Neural cell (in vitro differentiated cells): ENCODE results near the gene HAS3. TPM values are rescaled to one million over a fixed set of nuclear protein-coding genes. Genes with fewer than 3 reads are reported as not detected.

Experiments
- H2AFZ ChIP-seq: fragments of 200-600, 300-800 bp; sonication (generic), shearing (Covaris generic); 2 replicates; pipeline ENCODE4 v1.6.0; 2014; ENCODE audit warnings: low read depth, mild to moderate bottlenecking, antibody characterized with exemption, low read length, moderate library complexity
- H3F3A ChIP-seq: fragments of 200-600 bp; shearing (Covaris generic); 2 replicates; pipeline ENCODE4 v1.6.1; 2016; ENCODE audit warnings: mild to moderate bottlenecking, moderate library complexity, mixed read lengths, antibody characterized with exemption, low read length; ENCODE audit not compliant: insufficient read depth, poor library complexity, severe bottlenecking
- H3K27ac ChIP-seq: fragments of 200-600, 300-800 bp; sonication (generic), shearing (Covaris generic); 2 replicates; pipeline ENCODE4 v1.5.1; 2014; ENCODE audit warnings: mild to moderate bottlenecking, low read length, moderate library complexity
- H3K27me3 ChIP-seq: fragments of 300-800, 200-600 bp; sonication (generic), shearing (Covaris generic); 2 replicates; pipeline ENCODE4 v1.6.0; 2014; ENCODE audit warnings: mild to moderate bottlenecking, low read depth, low read length, moderate library complexity; ENCODE audit not compliant: insufficient read depth
- H3K36me3 ChIP-seq: fragments of 300-800, 200-600 bp; sonication (generic), shearing (Covaris generic); 2 replicates; pipeline ENCODE4 v1.5.1; 2014; ENCODE audit warnings: mild to moderate bottlenecking, antibody characterized with exemption, low read length, moderate library complexity; ENCODE audit not compliant: insufficient read depth
- H3K4me2 ChIP-seq: fragments of 300-800, 200-600 bp; sonication (generic), shearing (Covaris generic); 2 replicates; pipeline ENCODE4 v1.6.0; 2014; ENCODE audit warnings: mild to moderate bottlenecking, low read length
- H3K4me3 ChIP-seq: fragments of 300-800, 200-600 bp; sonication (generic), shearing (Covaris generic); 2 replicates; pipeline ENCODE4 v1.5.1; 2014; ENCODE audit warnings: mild to moderate bottlenecking, low read length, moderate library complexity
- H3K79me2 ChIP-seq: fragments of 200-600 bp; shearing (Covaris generic); replicated peaks from 2 replicates; pipeline ENCODE4 v1.6.0; 2014; ENCODE audit warnings: mild to moderate bottlenecking, low read length, moderate library complexity; ENCODE audit not compliant: insufficient read depth
- H3K9ac ChIP-seq: fragments of 300-800, 200-600 bp; sonication (generic), shearing (Covaris generic); 2 replicates; pipeline ENCODE4 v1.6.1; 2016; ENCODE audit warnings: mild to moderate bottlenecking, low read length, mixed read lengths
- H3K9me2 ChIP-seq: fragments of 200-600 bp; shearing (Covaris generic); 2 replicates; pipeline ENCODE4 v1.6.1; 2016; ENCODE audit warnings: mild to moderate bottlenecking, low read length, mixed read lengths; ENCODE audit not compliant: insufficient read depth
- H3K9me3 ChIP-seq: fragments of 200-600, 300-800 bp; sonication (generic), shearing (Covaris generic); 2 replicates; pipeline ENCODE4 v1.6.1; 2016; ENCODE audit warnings: mild to moderate bottlenecking, mixed run types, low read length, moderate library complexity, mixed read lengths
- H4K20me1 ChIP-seq: fragments of 200-600 bp; shearing (Covaris generic); 2 replicates; pipeline ENCODE4 v1.6.1; 2016; ENCODE audit warnings: mild to moderate bottlenecking, mixed run types; ENCODE audit not compliant: insufficient read depth
- EP300 ChIP-seq: fragments of 450-650 bp; conservative IDR thresholded peaks from 2 replicates; pipeline ENCODE4 v1.6.1; 2014; ENCODE audit warnings: antibody characterized with exemption, mild to moderate bottlenecking, moderate library complexity; ENCODE audit not compliant: poor library complexity, severe bottlenecking
- EZH2 ChIP-seq: fragments of 200-600, 300-800 bp; shearing (Covaris generic), sonication (generic); IDR thresholded peaks from 2 replicates; pipeline ENCODE4 v1.6.1; 2014; ENCODE audit warnings: antibody characterized with exemption, low read length, borderline replicate concordance, mild to moderate bottlenecking; ENCODE audit not compliant: insufficient read depth, poor library complexity, severe bottlenecking
- MXI1 ChIP-seq: fragments of 450-650 bp; conservative IDR thresholded peaks from 2 replicates; pipeline ENCODE4 v1.6.1; 2014; ENCODE audit warnings: antibody characterized with exemption, mild to moderate bottlenecking; ENCODE audit not compliant: poor library complexity, severe bottlenecking
- POLR2AphosphoS5 ChIP-seq: IDR thresholded peaks from 2 replicates; pipeline ENCODE4 v1.6.1; 2012
- RAD21 ChIP-seq: fragments of 450-650 bp; conservative IDR thresholded peaks from 2 replicates; pipeline ENCODE4 v1.6.1; 2014; ENCODE audit warnings: antibody characterized with exemption, mild to moderate bottlenecking, moderate library complexity
- SMC3 ChIP-seq: fragments of 450-650 bp; conservative IDR thresholded peaks from 2 replicates; pipeline ENCODE4 v1.6.1; 2014; ENCODE audit warnings: antibody characterized with exemption, mild to moderate bottlenecking, moderate library complexity; ENCODE audit not compliant: poor library complexity
- TAF1 ChIP-seq: IDR thresholded peaks from 2 replicates; pipeline ENCODE4 v1.6.1; 2012; ENCODE audit warnings: low read depth
- polyA plus RNA-seq: library from polyadenylated mRNA; depleted of rRNA; stranded (reverse); fragments of >200 nt; gene quantifications from 2 replicates; pipeline ENCODE4 v1.2.3, GENCODE V29; 2014
- TF ChIP-seq, protein P1 (sequence below): IDR thresholded peaks from 2 replicates; pipeline ENCODE4 v1.6.1; 2012; ENCODE audit warnings: borderline replicate concordance
- TF ChIP-seq, protein P2 (sequence below): fragments of 450-650 bp; IDR thresholded peaks from 2 replicates; pipeline ENCODE4 v1.5.1; 2014; ENCODE audit warnings: antibody characterized with exemption, mild to moderate bottlenecking, moderate library complexity; ENCODE audit not compliant: poor library complexity, severe bottlenecking

The HAS3 gene
- polyA plus RNA-seq, 1 donor from 2014 or later, result 12.5 TPM

DNA sequence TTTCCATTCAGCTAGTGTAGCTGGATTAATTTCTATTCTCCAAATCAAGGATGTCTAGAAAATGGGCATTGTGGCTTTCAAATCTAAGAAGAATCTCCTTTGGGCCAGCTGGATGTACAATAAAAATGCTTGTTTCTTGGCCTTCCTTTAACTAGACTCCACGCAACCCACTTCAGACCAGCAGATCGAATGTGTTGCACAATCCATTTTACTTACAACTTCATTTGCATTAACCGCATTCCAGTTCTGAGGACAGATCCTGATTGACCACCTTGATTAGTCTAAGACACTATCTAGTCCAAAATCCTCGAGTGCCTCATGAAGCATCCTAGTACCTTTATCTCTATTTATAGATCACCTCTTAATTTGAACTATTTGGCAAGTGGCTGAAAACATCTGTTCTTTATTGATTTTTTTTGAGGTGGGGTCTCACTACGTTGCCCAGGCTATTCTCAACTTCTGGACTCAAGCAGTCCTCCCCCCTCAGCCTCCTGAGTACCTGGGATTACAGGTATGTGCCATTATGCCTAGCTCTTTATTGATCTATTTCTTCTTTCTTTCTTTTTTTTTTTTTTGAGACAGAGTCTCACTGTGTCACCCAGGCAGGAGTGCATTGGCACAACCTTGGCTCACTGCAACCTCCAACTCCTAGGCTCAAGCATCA lies 20.3 kb upstream of the HAS3 start:
- Histone ChIP-seq H3K4me2 (no peak overlapping the region), H3K9ac (no peak overlapping the region), H4K20me1 (no peaks in the 10 kb centered on the region), H3K79me2 (no peaks in the 10 kb centered on the region), H3K4me3 (no peak overlapping the region), H2AFZ (no peak overlapping the region), H3K36me3 (no peaks in the 10 kb centered on the region), H3K27ac (no peak overlapping the region), H3K27me3 (no peaks in the 10 kb centered on the region), H3K9me3 (no peaks in the 10 kb centered on the region), H3F3A (no peaks in the 10 kb centered on the region), H3K9me2 (no peaks in the 10 kb centered on the region)
- TF ChIP-seq RAD21 (no peak), POLR2AphosphoS5 (no peak)

DNA sequence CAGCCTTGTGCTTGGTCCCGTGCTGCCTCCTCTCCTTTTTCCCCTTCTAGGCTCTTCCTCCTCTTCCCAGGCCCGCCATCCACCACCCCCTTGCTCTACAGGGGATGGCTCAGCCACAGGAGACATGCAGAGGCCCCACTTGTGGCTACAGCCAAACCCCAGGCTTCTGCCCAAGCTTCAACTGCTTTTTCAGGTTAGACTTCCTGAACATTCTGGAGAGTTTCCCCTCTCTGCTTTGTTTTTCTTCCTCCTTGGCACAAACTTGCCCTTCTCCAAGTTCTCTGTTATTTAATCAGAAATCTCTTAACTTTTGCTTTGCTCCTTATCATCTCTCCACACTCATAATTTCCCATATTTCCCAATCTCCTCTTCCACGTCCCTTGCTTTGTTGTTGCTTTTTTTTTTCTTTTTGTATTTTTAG lies 18.3 kb upstream of the HAS3 start:
- Histone ChIP-seq H2AFZ (no peak overlapping the region), H3K9me2 (no peaks in the 10 kb centered on the region), H3F3A (no peaks in the 10 kb centered on the region), H3K4me2 (no peak overlapping the region), H3K79me2 (no peaks in the 10 kb centered on the region), H3K27me3 (no peaks in the 10 kb centered on the region), H3K36me3 (no peaks in the 10 kb centered on the region), H4K20me1 (no peaks in the 10 kb centered on the region), H3K27ac (no peak overlapping the region), H3K4me3 (no peak overlapping the region), H3K9ac (no peak overlapping the region), H3K9me3 (no peaks in the 10 kb centered on the region)
- no peak for TF ChIP-seq RAD21
- TF ChIP-seq SMC3, result no peak
- TF ChIP-seq, protein P1, sequence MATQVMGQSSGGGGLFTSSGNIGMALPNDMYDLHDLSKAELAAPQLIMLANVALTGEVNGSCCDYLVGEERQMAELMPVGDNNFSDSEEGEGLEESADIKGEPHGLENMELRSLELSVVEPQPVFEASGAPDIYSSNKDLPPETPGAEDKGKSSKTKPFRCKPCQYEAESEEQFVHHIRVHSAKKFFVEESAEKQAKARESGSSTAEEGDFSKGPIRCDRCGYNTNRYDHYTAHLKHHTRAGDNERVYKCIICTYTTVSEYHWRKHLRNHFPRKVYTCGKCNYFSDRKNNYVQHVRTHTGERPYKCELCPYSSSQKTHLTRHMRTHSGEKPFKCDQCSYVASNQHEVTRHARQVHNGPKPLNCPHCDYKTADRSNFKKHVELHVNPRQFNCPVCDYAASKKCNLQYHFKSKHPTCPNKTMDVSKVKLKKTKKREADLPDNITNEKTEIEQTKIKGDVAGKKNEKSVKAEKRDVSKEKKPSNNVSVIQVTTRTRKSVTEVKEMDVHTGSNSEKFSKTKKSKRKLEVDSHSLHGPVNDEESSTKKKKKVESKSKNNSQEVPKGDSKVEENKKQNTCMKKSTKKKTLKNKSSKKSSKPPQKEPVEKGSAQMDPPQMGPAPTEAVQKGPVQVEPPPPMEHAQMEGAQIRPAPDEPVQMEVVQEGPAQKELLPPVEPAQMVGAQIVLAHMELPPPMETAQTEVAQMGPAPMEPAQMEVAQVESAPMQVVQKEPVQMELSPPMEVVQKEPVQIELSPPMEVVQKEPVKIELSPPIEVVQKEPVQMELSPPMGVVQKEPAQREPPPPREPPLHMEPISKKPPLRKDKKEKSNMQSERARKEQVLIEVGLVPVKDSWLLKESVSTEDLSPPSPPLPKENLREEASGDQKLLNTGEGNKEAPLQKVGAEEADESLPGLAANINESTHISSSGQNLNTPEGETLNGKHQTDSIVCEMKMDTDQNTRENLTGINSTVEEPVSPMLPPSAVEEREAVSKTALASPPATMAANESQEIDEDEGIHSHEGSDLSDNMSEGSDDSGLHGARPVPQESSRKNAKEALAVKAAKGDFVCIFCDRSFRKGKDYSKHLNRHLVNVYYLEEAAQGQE, result no peak
- TF ChIP-seq POLR2AphosphoS5, result no peak
- TF ChIP-seq MXI1, result no peak
- TF ChIP-seq EZH2, result no peak
- TF ChIP-seq, protein P2, sequence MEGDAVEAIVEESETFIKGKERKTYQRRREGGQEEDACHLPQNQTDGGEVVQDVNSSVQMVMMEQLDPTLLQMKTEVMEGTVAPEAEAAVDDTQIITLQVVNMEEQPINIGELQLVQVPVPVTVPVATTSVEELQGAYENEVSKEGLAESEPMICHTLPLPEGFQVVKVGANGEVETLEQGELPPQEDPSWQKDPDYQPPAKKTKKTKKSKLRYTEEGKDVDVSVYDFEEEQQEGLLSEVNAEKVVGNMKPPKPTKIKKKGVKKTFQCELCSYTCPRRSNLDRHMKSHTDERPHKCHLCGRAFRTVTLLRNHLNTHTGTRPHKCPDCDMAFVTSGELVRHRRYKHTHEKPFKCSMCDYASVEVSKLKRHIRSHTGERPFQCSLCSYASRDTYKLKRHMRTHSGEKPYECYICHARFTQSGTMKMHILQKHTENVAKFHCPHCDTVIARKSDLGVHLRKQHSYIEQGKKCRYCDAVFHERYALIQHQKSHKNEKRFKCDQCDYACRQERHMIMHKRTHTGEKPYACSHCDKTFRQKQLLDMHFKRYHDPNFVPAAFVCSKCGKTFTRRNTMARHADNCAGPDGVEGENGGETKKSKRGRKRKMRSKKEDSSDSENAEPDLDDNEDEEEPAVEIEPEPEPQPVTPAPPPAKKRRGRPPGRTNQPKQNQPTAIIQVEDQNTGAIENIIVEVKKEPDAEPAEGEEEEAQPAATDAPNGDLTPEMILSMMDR, result no peak
- no peak for TF ChIP-seq TAF1
- no peak for TF ChIP-seq EP300

DNA sequence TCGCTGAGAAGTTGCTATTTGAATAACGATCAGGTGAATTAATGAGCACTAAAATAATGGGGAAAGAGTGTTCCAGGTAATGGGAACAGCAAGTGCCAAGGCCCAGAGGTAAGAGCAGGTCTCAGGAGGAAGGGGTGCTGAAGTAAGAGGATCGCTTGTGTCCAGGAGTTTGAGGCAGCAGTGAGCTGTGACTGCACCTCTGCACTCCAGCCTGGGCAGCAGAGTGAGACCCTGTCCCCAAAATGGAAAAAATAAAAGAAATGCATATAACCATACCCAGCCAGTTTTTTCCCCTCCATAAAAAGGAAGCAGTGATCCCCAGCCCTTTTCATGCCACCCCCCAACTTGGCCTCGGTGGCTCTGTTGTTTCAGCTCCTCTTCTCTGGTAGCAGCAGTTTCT lies 16.8 kb upstream of the HAS3 start:
- Histone ChIP-seq H3K9me3 (no peaks in the 10 kb centered on the region), H3F3A (no peaks in the 10 kb centered on the region), H3K9me2 (no peaks in the 10 kb centered on the region), H3K27me3 (no peaks in the 10 kb centered on the region), H3K9ac (peak overlapping the region; percentile 47), H4K20me1 (no peaks in the 10 kb centered on the region), H3K4me3 (no peak overlapping the region), H3K36me3 (no peaks in the 10 kb centered on the region), H3K79me2 (no peaks in the 10 kb centered on the region), H3K4me2 (no peak overlapping the region), H2AFZ (peak overlapping the region; percentile 23), H3K27ac (peak overlapping the region; percentile 62)
- TF ChIP-seq EZH2 (no peak), POLR2AphosphoS5 (no peak), SMC3 (no peak), TAF1 (no peak), EP300 (no peak), MXI1 (no peak), RAD21 (no peak)
- TF ChIP-seq, protein P2, result no peak
